ENCODE measurements around the gene MTHFR.

DNA sequence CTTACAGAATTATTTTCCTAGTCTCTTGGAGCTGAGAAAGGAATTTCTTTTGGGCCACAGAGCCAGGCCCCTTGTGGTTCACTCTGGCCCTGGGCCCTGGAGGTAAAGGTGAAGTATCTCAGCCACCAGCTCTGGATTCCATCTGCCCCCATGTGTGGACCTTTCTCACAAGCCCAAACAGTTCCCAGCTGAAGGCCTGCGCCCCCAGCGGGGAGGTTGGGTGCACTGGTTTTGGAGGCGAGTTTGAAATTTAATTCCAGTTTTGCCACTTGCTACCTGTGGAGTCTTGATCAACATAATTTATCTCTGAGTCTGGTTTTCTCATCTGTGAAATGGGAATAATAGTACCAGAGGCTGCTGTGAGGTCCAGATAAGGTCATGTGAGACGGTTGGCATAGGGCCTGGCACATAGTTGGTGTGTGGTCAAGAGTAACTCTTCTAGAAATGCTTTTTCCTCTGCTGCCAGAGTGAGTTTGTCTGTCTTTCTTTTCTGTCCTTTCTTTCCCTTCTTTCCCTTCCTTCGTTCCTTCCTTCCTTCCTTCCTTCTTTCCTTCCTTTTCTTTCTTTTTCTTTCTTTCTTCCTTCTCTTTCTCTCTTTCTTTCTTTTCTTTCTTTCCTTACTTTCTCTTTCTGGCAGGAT, 63.7 kb downstream of the MTHFR start:
- TF ChIP-seq, protein P1, sequence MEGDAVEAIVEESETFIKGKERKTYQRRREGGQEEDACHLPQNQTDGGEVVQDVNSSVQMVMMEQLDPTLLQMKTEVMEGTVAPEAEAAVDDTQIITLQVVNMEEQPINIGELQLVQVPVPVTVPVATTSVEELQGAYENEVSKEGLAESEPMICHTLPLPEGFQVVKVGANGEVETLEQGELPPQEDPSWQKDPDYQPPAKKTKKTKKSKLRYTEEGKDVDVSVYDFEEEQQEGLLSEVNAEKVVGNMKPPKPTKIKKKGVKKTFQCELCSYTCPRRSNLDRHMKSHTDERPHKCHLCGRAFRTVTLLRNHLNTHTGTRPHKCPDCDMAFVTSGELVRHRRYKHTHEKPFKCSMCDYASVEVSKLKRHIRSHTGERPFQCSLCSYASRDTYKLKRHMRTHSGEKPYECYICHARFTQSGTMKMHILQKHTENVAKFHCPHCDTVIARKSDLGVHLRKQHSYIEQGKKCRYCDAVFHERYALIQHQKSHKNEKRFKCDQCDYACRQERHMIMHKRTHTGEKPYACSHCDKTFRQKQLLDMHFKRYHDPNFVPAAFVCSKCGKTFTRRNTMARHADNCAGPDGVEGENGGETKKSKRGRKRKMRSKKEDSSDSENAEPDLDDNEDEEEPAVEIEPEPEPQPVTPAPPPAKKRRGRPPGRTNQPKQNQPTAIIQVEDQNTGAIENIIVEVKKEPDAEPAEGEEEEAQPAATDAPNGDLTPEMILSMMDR (IDR thresholded peaks at IDR 0.05): no peak
- TF ChIP-seq EP300 (IDR thresholded peaks at IDR 0.05): no peak
- TF ChIP-seq POLR2AphosphoS5 (IDR thresholded peaks at IDR 0.05): no peak

Data from upper lobe of left lung (tissue), 4 donors.